ENCODE results near the gene ITFG2.

The ITFG2 gene

GRCh38 chr12:2813214-2814185 is 1.0 kb downstream of the ITFG2 start:
- Histone ChIP-seq H2AFZ (ENCODE audit: low read length) (peak overlapping the region; percentile 96), H3K4me1 (ENCODE audit: low read length) (peaks cover 9% of the 10 kb centered on the region; the same call in 1 of the 2 replicates)

GRCh38 chr12:2819810-2820209 is 7.3 kb downstream of the ITFG2 start:
- H3K36me3 ChIP-seq (replicated peaks; ENCODE audit: insufficient read depth, low read length): peaks cover 3% of the 10 kb centered on the region; the same call in 1 of the 2 replicates
- H3K4me3 ChIP-seq (ENCODE audit: low read length): no peak overlapping the region
- no peaks in the 10 kb centered on the region for H3K4me1 ChIP-seq (ENCODE audit: low read length)
- H3F3A ChIP-seq (ENCODE audit: insufficient read depth, low read length): no peaks in the 10 kb centered on the region
- H3K9me3 ChIP-seq (replicated peaks; ENCODE audit: insufficient read depth, low read length): no peaks in the 10 kb centered on the region
- H3K27me3 ChIP-seq (replicated peaks; ENCODE audit: insufficient read depth, low read length): no peaks in the 10 kb centered on the region
- no peak for DNase-seq
- no peak overlapping the region for H3K4me2 ChIP-seq (ENCODE audit: low read depth, low read length)
- no peak overlapping the region for H3K27ac ChIP-seq (ENCODE audit: low read length)
- H3K79me2 ChIP-seq (ENCODE audit: low read length): peaks cover 13% of the 10 kb centered on the region
- TF ChIP-seq CTCF (IDR thresholded peaks at IDR 0.05; ENCODE audit: low read length): no peak
- TF ChIP-seq EZH2 (optimal IDR thresholded peaks at IDR 0.05; ENCODE audit: low read depth, low read length): no peak
- no peak for TF ChIP-seq EZH2phosphoT487 (IDR thresholded peaks at IDR 0.05; ENCODE audit: low read length)
- no peaks in the 10 kb centered on the region for H3K9me2 ChIP-seq (replicated peaks; ENCODE audit: insufficient read depth, low read length)
- no peak overlapping the region for H3K9ac ChIP-seq (ENCODE audit: low read length)
- H4K20me1 ChIP-seq (ENCODE audit: insufficient read depth, low read length): no peaks in the 10 kb centered on the region
- H2AFZ ChIP-seq (ENCODE audit: low read length): no peak overlapping the region

More at GRCh38 chr12:2813214-2814185, 1.0 kb downstream of the ITFG2 start:
- Histone ChIP-seq H3K27me3 (replicated peaks; ENCODE audit: insufficient read depth, low read length) (no peaks in the 10 kb centered on the region), H3K4me2 (ENCODE audit: low read depth, low read length) (peak overlapping the region; percentile 69), H4K20me1 (ENCODE audit: insufficient read depth, low read length) (no peaks in the 10 kb centered on the region), H3F3A (ENCODE audit: insufficient read depth, low read length) (peaks cover 8% of the 10 kb centered on the region; the same call in 1 of the 2 replicates), H3K36me3 (replicated peaks; ENCODE audit: insufficient read depth, low read length) (peaks cover 3% of the 10 kb centered on the region; the same call in 1 of the 2 replicates), H3K4me3 (ENCODE audit: low read length) (peak overlapping the region; percentile 94), H3K9me3 (replicated peaks; ENCODE audit: insufficient read depth, low read length) (no peaks in the 10 kb centered on the region), H3K9ac (ENCODE audit: low read length) (peak overlapping the region; percentile 94), H3K27ac (ENCODE audit: low read length) (peak overlapping the region; percentile 93; the same call in 1 of the 2 replicates), H3K9me2 (replicated peaks; ENCODE audit: insufficient read depth, low read length) (no peaks in the 10 kb centered on the region), H3K79me2 (ENCODE audit: low read length) (peaks cover 38% of the 10 kb centered on the region)
- DNase-seq: peak; percentile 80
- no peak for TF ChIP-seq EZH2phosphoT487 (IDR thresholded peaks at IDR 0.05; ENCODE audit: low read length)
- no peak for TF ChIP-seq EZH2 (optimal IDR thresholded peaks at IDR 0.05; ENCODE audit: low read depth, low read length)
- peak; percentile 73 for TF ChIP-seq CTCF (IDR thresholded peaks at IDR 0.05; ENCODE audit: low read length)

GRCh38 chr12:2820432-2820831 is 8.0 kb downstream of the ITFG2 start:
- H3K4me3 ChIP-seq (ENCODE audit: low read length): no peak overlapping the region
- no peaks in the 10 kb centered on the region for H3F3A ChIP-seq (ENCODE audit: insufficient read depth, low read length)
- DNase-seq: no peak
- no peak overlapping the region for H3K27ac ChIP-seq (ENCODE audit: low read length)
- peaks cover 5% of the 10 kb centered on the region; the same call in 1 of the 2 replicates for H3K36me3 ChIP-seq (replicated peaks; ENCODE audit: insufficient read depth, low read length)
- no peaks in the 10 kb centered on the region for H4K20me1 ChIP-seq (ENCODE audit: insufficient read depth, low read length)
- no peaks in the 10 kb centered on the region for H3K9me2 ChIP-seq (replicated peaks; ENCODE audit: insufficient read depth, low read length)
- H2AFZ ChIP-seq (ENCODE audit: low read length): no peak overlapping the region
- no peak overlapping the region for H3K4me2 ChIP-seq (ENCODE audit: low read depth, low read length)
- H3K4me1 ChIP-seq (ENCODE audit: low read length): no peaks in the 10 kb centered on the region
- peaks cover 7% of the 10 kb centered on the region for H3K79me2 ChIP-seq (ENCODE audit: low read length)
- no peaks in the 10 kb centered on the region for H3K9me3 ChIP-seq (replicated peaks; ENCODE audit: insufficient read depth, low read length)
- no peaks in the 10 kb centered on the region for H3K27me3 ChIP-seq (replicated peaks; ENCODE audit: insufficient read depth, low read length)
- no peak for TF ChIP-seq CTCF (IDR thresholded peaks at IDR 0.05; ENCODE audit: low read length)
- TF ChIP-seq EZH2 (optimal IDR thresholded peaks at IDR 0.05; ENCODE audit: low read depth, low read length): no peak
- no peak for TF ChIP-seq EZH2phosphoT487 (IDR thresholded peaks at IDR 0.05; ENCODE audit: low read length)
- H3K9ac ChIP-seq (ENCODE audit: low read length): no peak overlapping the region

Measured in MM.1S (cell line).